H9 (cell line): Measurements from ENCODE around the gene TMEM273. TPM values are rescaled to one million over a fixed set of nuclear protein-coding genes. Genes with fewer than 3 reads are reported as not detected.

Source experiments
- DNase-seq: peaks from one replicate; pipeline ENCODE4 v3.0.0-alpha.2; 2017
- H2AFZ ChIP-seq: one replicate; pipeline ENCODE4 v1.6.1; 2013; ENCODE audit warnings: mild to moderate bottlenecking, low read length, control low read depth, moderate library complexity
- H2AK5ac ChIP-seq: 2 replicates; pipeline ENCODE4 v1.6.1; 2013; ENCODE audit warnings: low read length, control low read depth, mixed read lengths; ENCODE audit not compliant: insufficient read length
- H2BK120ac ChIP-seq: one replicate; pipeline ENCODE4 v1.6.1; 2013; ENCODE audit warnings: low read depth, mild to moderate bottlenecking, low read length, control low read depth, inconsistent platforms; ENCODE audit not compliant: poor library complexity, severe bottlenecking
- H2BK12ac ChIP-seq: 2 replicates; pipeline ENCODE4 v1.6.1; 2013; ENCODE audit warnings: low read length, control low read depth, mixed read lengths, low read depth; ENCODE audit not compliant: insufficient read length
- H2BK15ac ChIP-seq: 2 replicates; pipeline ENCODE4 v1.6.1; 2013; ENCODE audit warnings: low read depth, low read length, control low read depth
- H2BK20ac ChIP-seq: one replicate; pipeline ENCODE4 v1.6.1; 2013; ENCODE audit warnings: low read depth, mild to moderate bottlenecking, low read length, control low read depth, inconsistent platforms; ENCODE audit not compliant: poor library complexity, severe bottlenecking
- H2BK5ac ChIP-seq: 2 replicates; pipeline ENCODE4 v1.6.1; 2013; ENCODE audit warnings: low read length, control low read depth, mixed read lengths; ENCODE audit not compliant: insufficient read length
- H3K14ac ChIP-seq: 2 replicates; pipeline ENCODE4 v1.6.1; 2013; ENCODE audit warnings: low read length, control low read depth; ENCODE audit not compliant: insufficient read depth
- H3K18ac ChIP-seq: 2 replicates; pipeline ENCODE4 v1.6.1; 2013; ENCODE audit warnings: low read depth, mild to moderate bottlenecking, mixed read lengths, low read length, control low read depth; ENCODE audit not compliant: insufficient read length
- H3K23ac ChIP-seq: 2 replicates; pipeline ENCODE4 v1.6.1; 2013; ENCODE audit warnings: low read length, control low read depth, mixed read lengths, low read depth; ENCODE audit not compliant: insufficient read length
- H3K23me2 ChIP-seq: 2 replicates; pipeline ENCODE4 v1.6.1; 2013; ENCODE audit warnings: low read depth, mild to moderate bottlenecking, mixed read lengths, low read length, control low read depth; ENCODE audit not compliant: insufficient read length, poor library complexity, severe bottlenecking
- H3K27ac ChIP-seq: 2 replicates; pipeline ENCODE4 v1.5.1; 2013; ENCODE audit warnings: low read length, control low read depth, mixed read lengths, low read depth; ENCODE audit not compliant: insufficient read length
- H3K27me3 ChIP-seq: 2 replicates; pipeline ENCODE4 v1.6.1; 2013; ENCODE audit warnings: low read length, control low read depth, inconsistent platforms; ENCODE audit not compliant: insufficient read depth
- H3K4ac ChIP-seq: 2 replicates; pipeline ENCODE4 v1.6.1; 2013; ENCODE audit warnings: low read depth, mild to moderate bottlenecking, control low read depth, inconsistent platforms, low read length, moderate library complexity
- H3K4me1 ChIP-seq: 2 replicates; pipeline ENCODE4 v1.6.1; 2013; ENCODE audit warnings: low read length, control low read depth, inconsistent platforms; ENCODE audit not compliant: insufficient read depth
- H3K4me2 ChIP-seq: 2 replicates; pipeline ENCODE4 v1.6.1; 2013; ENCODE audit warnings: low read length, control low read depth, mixed read lengths; ENCODE audit not compliant: insufficient read length, insufficient read depth
- H3K56ac ChIP-seq: 2 replicates; pipeline ENCODE4 v1.6.1; 2013; ENCODE audit warnings: low read depth, mild to moderate bottlenecking, mixed read lengths, low read length, control low read depth; ENCODE audit not compliant: insufficient read length
- H3K79me1 ChIP-seq: 2 replicates; pipeline ENCODE4 v1.6.1; 2013; ENCODE audit warnings: low read depth, mild to moderate bottlenecking, moderate library complexity, low read length, control low read depth, inconsistent platforms; ENCODE audit not compliant: insufficient read depth, poor library complexity, severe bottlenecking
- H3K79me2 ChIP-seq: 2 replicates; pipeline ENCODE4 v1.6.1; 2013; ENCODE audit warnings: low read length, control low read depth, inconsistent platforms; ENCODE audit not compliant: insufficient read depth
- H3K9ac ChIP-seq: 2 replicates; pipeline ENCODE4 v1.6.1; 2013; ENCODE audit warnings: low read length, control low read depth, mixed read lengths; ENCODE audit not compliant: insufficient read length; ENCODE audit errors: extremely low read depth
- H3K9me3 ChIP-seq: one replicate; pipeline ENCODE4 v1.6.1; 2013; ENCODE audit warnings: low read depth, low read length, inconsistent platforms; ENCODE audit not compliant: control insufficient read depth
- H3T11ph ChIP-seq: one replicate; pipeline ENCODE4 v1.6.1; 2013; ENCODE audit warnings: mild to moderate bottlenecking, low read length, control low read depth, inconsistent platforms
- H4K20me1 ChIP-seq: one replicate; pipeline ENCODE4 v1.6.1; 2013; ENCODE audit not compliant: control insufficient read depth, insufficient read length, insufficient read depth
- H4K5ac ChIP-seq: 2 replicates; pipeline ENCODE4 v1.6.1; 2013; ENCODE audit warnings: low read depth, mild to moderate bottlenecking, mixed read lengths, low read length, control low read depth; ENCODE audit not compliant: insufficient read length
- H4K8ac ChIP-seq: replicated peaks from 2 replicates; pipeline ENCODE4 v1.6.1; 2013; ENCODE audit warnings: low read length, control low read depth, mixed read lengths, low read depth; ENCODE audit not compliant: insufficient read length
- H4K91ac ChIP-seq: 2 replicates; pipeline ENCODE4 v1.6.1; 2013; ENCODE audit warnings: low read depth, mild to moderate bottlenecking, moderate library complexity, mixed read lengths, low read length, control low read depth; ENCODE audit not compliant: insufficient read length
- H3K27ac Mint-ChIP-seq, 3 experiments: 2 replicates in 2 of 3; 3 replicates in 1 of 3; pipeline ENCODE4 v1.8.0; 2020 to 2021; ENCODE audit warnings: mixed read lengths in 3 of 3, mild to moderate bottlenecking in 1 of 3, moderate library complexity in 1 of 3
- H3K27me3 Mint-ChIP-seq: 2 replicates; pipeline ENCODE4 v1.8.0; 2021; ENCODE audit warnings: low read depth, mild to moderate bottlenecking, moderate library complexity, mixed read lengths
- H3K36me3 Mint-ChIP-seq, 3 experiments: 2 replicates in 2 of 3; 3 replicates in 1 of 3; pipeline ENCODE4 v1.8.0; 2020 to 2021; ENCODE audit warnings: low read depth in 3 of 3, mixed read lengths in 3 of 3; ENCODE audit not compliant: insufficient read depth in 1 of 3
- H3K4me1 Mint-ChIP-seq, 2 experiments: 2 replicates each; pipeline ENCODE4 v1.8.0; 2020; ENCODE audit warnings: mixed read lengths in 2 of 2
- H3K4me3 Mint-ChIP-seq, 2 experiments: 2 replicates in 1 of 2; 3 replicates in 1 of 2; pipeline ENCODE4 v1.8.0; 2020 to 2021; ENCODE audit warnings: mild to moderate bottlenecking in 2 of 2, mixed read lengths in 2 of 2, moderate library complexity in 1 of 2
- H3K9me3 Mint-ChIP-seq, 2 experiments: 2 replicates in 1 of 2; 3 replicates in 1 of 2; pipeline ENCODE4 v1.8.0; 2020; ENCODE audit warnings: mild to moderate bottlenecking in 2 of 2, mixed read lengths in 2 of 2, moderate library complexity in 1 of 2
- CTCF ChIP-seq: fragments of 200-600 bp; sonication (generic); conservative IDR thresholded peaks from 3 replicates; pipeline ENCODE4 v1.8.0; 2021; ENCODE audit warnings: antibody characterized with exemption, mild to moderate bottlenecking
- WGBS: extraction: QIAGEN DNeasy Blood & Tissue Kit; methylation state at CpG from one replicate; pipeline ENCODE4 v1.1.7; 2013; ENCODE audit warnings: missing lambda C conversion rate, low lambda C conversion rate, mixed read lengths; ENCODE audit not compliant: insufficient read length; ENCODE audit errors: extremely low coverage; 5-methylcytosine and 5-hydroxymethylcytosine counted together
- total RNA-seq: library from RNA; stranded (reverse); gene quantifications from 2 replicates; pipeline ENCODE4 v1.2.1, GENCODE V29; 2021

Gene TMEM273
- total RNA-seq, 1 experiment from 2014 or later: not detected

GRCh38 chr10:49174261-49174925 lies 13.8 kb downstream of the TMEM273 start:
- no peak overlapping the region for H2BK5ac ChIP-seq
- peak overlapping the region in 1 of 3 experiments; percentile 69; a peak in 2 of 7 replicates for H3K27ac Mint-ChIP-seq
- no peak for TF ChIP-seq CTCF
- no peaks in the 10 kb centered on the region for H3K4me1 ChIP-seq
- no peak overlapping the region for H4K5ac ChIP-seq
- no peak overlapping the region for H3K23ac ChIP-seq
- H3K14ac ChIP-seq: no peak overlapping the region
- H3K9me3 ChIP-seq: no peaks in the 10 kb centered on the region
- H3K56ac ChIP-seq: no peak overlapping the region
- no peaks in the 10 kb centered on the region for H3K23me2 ChIP-seq
- H3K4me3 Mint-ChIP-seq: no peak overlapping the region
- H3K4me2 ChIP-seq: no peak overlapping the region
- no peaks in the 10 kb centered on the region for H3K27me3 ChIP-seq
- H2AFZ ChIP-seq: no peak overlapping the region
- H2BK120ac ChIP-seq: no peak overlapping the region
- no peak for DNase-seq
- no peak overlapping the region for H3K4ac ChIP-seq
- H4K8ac ChIP-seq: no peak overlapping the region
- H3K27ac ChIP-seq: no peak overlapping the region
- H3K36me3 Mint-ChIP-seq: no peaks in the 10 kb centered on the region; a peak in 1 of 7 replicates
- no peaks in the 10 kb centered on the region for H4K20me1 ChIP-seq
- H2BK15ac ChIP-seq: no peak overlapping the region
- H3K79me1 ChIP-seq: no peaks in the 10 kb centered on the region
- H2BK20ac ChIP-seq: no peak overlapping the region
- no CpG with 5 or more reads among the region's 15 CpGs for WGBS
- H2AK5ac ChIP-seq: no peak overlapping the region
- H3K9me3 Mint-ChIP-seq: 0 out of 5 replicates have a peak, but pooled peaks cover 0 to 3% of the 10 kb centered on the region in 2 experiments
- H3T11ph ChIP-seq: no peak overlapping the region
- no peaks in the 10 kb centered on the region for H3K79me2 ChIP-seq
- no peak overlapping the region for H4K91ac ChIP-seq
- peaks cover 4 to 9% of the 10 kb centered on the region in 2 experiments for H3K4me1 Mint-ChIP-seq
- no peak overlapping the region for H3K18ac ChIP-seq
- H3K27me3 Mint-ChIP-seq: no peaks in the 10 kb centered on the region
- H3K9ac ChIP-seq: no peak overlapping the region
- H2BK12ac ChIP-seq: no peak overlapping the region
